Measurements from ENCODE around the gene TNFRSF25. TPM values are rescaled to one million over a fixed set of nuclear protein-coding genes. Genes with fewer than 3 reads are reported as not detected.
A peak's percentile ranks its signal among the peaks of the same experiment; 100 is the strongest.

Gene TNFRSF25
- total RNA-seq (2021; fragmentation: NEBNext Ultra II Directional; extraction: Animal tissue kit (Norgen Biotek cat#: 25700)) = 1 to 10 TPM; 1.8 to 3.2 (median 2.7) TPM
- long read RNA-seq, partial matches to known transcripts = 1 of 2 reads
- long read RNA-seq, other reads (novel, unspliced or antisense) = 0 of 2 reads

DNA sequence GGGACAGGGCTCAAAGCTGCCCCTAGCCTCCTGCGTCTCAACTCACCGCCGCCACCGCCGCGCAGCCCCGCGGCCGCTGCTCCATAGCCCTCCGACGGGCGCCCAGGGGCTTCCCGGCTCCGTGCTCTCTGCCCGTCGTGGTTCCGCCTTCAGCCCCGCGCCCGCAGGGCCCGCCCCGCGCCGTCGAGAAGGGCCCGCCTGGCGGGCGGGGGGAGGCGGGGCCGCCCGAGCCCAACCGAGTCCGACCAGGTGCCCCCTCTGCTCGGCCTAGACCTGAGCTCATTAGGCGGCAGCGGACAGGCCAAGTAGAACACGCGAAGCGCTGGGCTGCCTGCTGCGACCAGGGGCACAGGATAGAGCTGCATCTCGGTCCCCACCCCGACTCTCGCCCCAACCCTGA is at the start of gene TNFRSF25:
Gene TNFRSF25 (minus strand): TSS at position 151 of the 400 bp plus-strand sequence. CDS start 66 bp downstream, at position 85.
- H3K27ac Mint-ChIP-seq = no peak within 1 kb of the TSS
- peaks cover 4% of the 10 kb centered on the region; the same call in 1 of the 2 replicates for H3K27me3 Mint-ChIP-seq (ENCODE audit: insufficient read depth)
- DNase-seq = no peak
- peaks cover 7% of the 10 kb centered on the region for H3K36me3 Mint-ChIP-seq (ENCODE audit: low read depth)
- no peak within 1 kb of the TSS for H3K4me3 Mint-ChIP-seq
- no peaks in the 10 kb centered on the region for H3K9me3 Mint-ChIP-seq
- no peaks in the 10 kb centered on the region for H3K4me1 Mint-ChIP-seq (ENCODE audit: low read depth)
- TF ChIP-seq CTCF (IDR thresholded peaks at IDR 0.05) = no peak

- Mint-ChIP-seq H3K36me3 (ENCODE audit: low read depth) (no peaks in the 10 kb centered on the region), H3K4me1 (ENCODE audit: low read depth) (peaks cover 33% of the 10 kb centered on the region), H3K27me3 (ENCODE audit: insufficient read depth) (peaks cover 5% of the 10 kb centered on the region; the same call in 1 of the 2 replicates), H3K27ac (no peak overlapping the region; the same call in 1 of the 2 replicates), H3K9me3 (no peaks in the 10 kb centered on the region), H3K4me3 (no peak overlapping the region)
- peak; percentile 15 for DNase-seq
- no peak for TF ChIP-seq CTCF (IDR thresholded peaks at IDR 0.05)
Measured at GRCh38 chr1:6515771-6516170, 49.8 kb upstream of the TNFRSF25 start.

GRCh38 chr1:6513320-6513801 is 47.4 kb upstream of the TNFRSF25 start:
- DNase-seq = no peak
- Mint-ChIP-seq H3K27ac (no peak overlapping the region), H3K36me3 (ENCODE audit: low read depth) (no peaks in the 10 kb centered on the region), H3K9me3 (no peaks in the 10 kb centered on the region), H3K27me3 (ENCODE audit: insufficient read depth) (no peaks in the 10 kb centered on the region), H3K4me3 (no peak overlapping the region), H3K4me1 (ENCODE audit: low read depth) (peaks cover 17% of the 10 kb centered on the region)
- TF ChIP-seq CTCF (IDR thresholded peaks at IDR 0.05) = no peak

DNA sequence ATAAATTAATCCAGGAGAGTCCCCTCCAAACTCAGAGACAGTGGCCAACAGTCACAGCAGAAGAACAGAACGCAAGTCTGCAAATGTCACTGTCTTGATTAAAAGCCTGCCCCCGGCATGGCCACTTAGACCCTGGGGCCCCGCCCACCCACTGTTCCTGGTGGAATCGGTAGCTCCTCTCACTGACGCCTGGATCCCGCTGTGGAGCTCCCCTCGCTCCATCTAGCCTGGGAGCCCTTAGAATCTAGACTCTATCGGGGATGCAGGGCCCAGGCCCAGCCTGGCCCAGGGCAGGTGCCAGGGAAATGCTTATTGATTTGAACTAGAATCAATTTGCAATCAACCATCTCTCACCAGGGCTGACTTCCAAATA is 46.9 kb upstream of the TNFRSF25 start:
- no peak for DNase-seq
- H3K27ac Mint-ChIP-seq = no peak overlapping the region
- H3K9me3 Mint-ChIP-seq = no peaks in the 10 kb centered on the region
- TF ChIP-seq CTCF (IDR thresholded peaks at IDR 0.05) = no peak
- H3K27me3 Mint-ChIP-seq (ENCODE audit: insufficient read depth) = no peaks in the 10 kb centered on the region
- no peaks in the 10 kb centered on the region for H3K36me3 Mint-ChIP-seq (ENCODE audit: low read depth)
- H3K4me1 Mint-ChIP-seq (ENCODE audit: low read depth) = peaks cover 17% of the 10 kb centered on the region
- no peak overlapping the region for H3K4me3 Mint-ChIP-seq

DNA sequence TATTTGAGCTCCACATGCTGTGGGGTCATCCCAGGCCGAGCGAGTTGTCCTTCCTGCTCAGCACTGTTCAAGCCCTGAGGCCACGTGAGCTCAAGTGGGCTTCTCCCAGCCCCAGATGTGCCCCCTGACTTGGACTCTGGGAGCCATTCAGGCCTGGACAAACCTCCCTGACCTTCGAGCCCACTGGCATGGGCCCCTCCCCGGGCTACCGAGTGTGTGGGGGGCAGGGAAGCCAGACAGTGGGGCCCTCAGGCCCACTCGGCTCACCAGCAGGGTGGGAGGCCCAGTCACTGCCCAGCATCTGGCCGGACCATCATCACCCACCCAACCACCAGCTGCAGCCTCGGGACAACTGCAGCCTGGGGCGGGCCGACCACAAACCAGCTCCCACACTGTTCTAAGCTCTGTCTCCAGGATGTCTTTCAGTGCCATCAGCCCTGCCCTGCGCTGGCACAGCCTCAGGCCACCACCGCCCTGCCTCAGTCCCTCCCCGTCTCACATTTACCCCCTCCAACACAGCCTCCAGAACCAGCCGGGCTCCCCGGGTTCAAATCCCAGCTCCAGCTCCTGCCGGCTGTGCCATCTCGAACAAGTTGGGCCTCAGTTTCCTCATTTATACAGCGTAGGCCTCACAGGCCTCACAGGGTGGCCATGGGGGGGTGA is 46.4 kb upstream of the TNFRSF25 start:
- Mint-ChIP-seq H3K27me3 (ENCODE audit: insufficient read depth) (no peaks in the 10 kb centered on the region), H3K9me3 (no peaks in the 10 kb centered on the region), H3K36me3 (ENCODE audit: low read depth) (no peaks in the 10 kb centered on the region), H3K4me1 (ENCODE audit: low read depth) (peaks cover 12% of the 10 kb centered on the region), H3K27ac (no peak overlapping the region), H3K4me3 (no peak overlapping the region)
- no peak for DNase-seq
- no peak for TF ChIP-seq CTCF (IDR thresholded peaks at IDR 0.05)

Measured in HFFc6 (cell line).